CD8-positive, alpha-beta memory T cell (primary cell): Measurements from ENCODE around the gene FECH. TPM values are rescaled to one million over a fixed set of nuclear protein-coding genes. Genes with fewer than 3 reads are reported as not detected.
A peak's percentile ranks its signal among the peaks of the same experiment; 100 is the strongest.
"Not testable (repeated sequence)": the region's sequence is repeated elsewhere in the genome, so short reads cannot be mapped to it uniquely, and the experiment has no call there.

Experiments
- CTCF ChIA-PET: fragments of 350-600 bp; sonication (Branson Sonifier 250); formaldehyde crosslinking; loops from one replicate; lab custom pipeline; 2021; ENCODE audit warnings: antibody characterized with exemption; lab: Charles Lee
- POLR2A ChIA-PET: fragments of 350-600 bp; sonication (Branson Sonifier 250); formaldehyde crosslinking; loops from one replicate; lab custom pipeline; 2021; ENCODE audit warnings: antibody characterized with exemption; lab: Charles Lee
- DNase-seq, 5 donors: peaks; one replicate each; pipeline versions ENCODE4 v3.0.0 to v3.0.0-alpha.2; 2020 to 2022; ENCODE audit warnings: mixed read lengths in 1 of 5
- H3K27ac ChIP-seq: one replicate; pipeline ENCODE4 v1.7.0; 2013; ENCODE audit warnings: low read depth, mild to moderate bottlenecking, low read length, moderate library complexity
- H3K27me3 ChIP-seq: 2 replicates; pipeline ENCODE4 v1.7.0; 2013; ENCODE audit warnings: low read length, mild to moderate bottlenecking; ENCODE audit not compliant: insufficient read depth, poor library complexity, severe bottlenecking
- H3K36me3 ChIP-seq: 2 replicates; pipeline ENCODE4 v1.7.0; 2013; ENCODE audit warnings: mild to moderate bottlenecking, low read length, moderate library complexity; ENCODE audit not compliant: insufficient read depth
- H3K4me1 ChIP-seq: 2 replicates; pipeline ENCODE4 v1.7.0; 2013; ENCODE audit warnings: mild to moderate bottlenecking, low read length, moderate library complexity; ENCODE audit not compliant: insufficient read depth
- H3K4me3 ChIP-seq: 2 replicates; pipeline ENCODE4 v1.7.0; 2013; ENCODE audit warnings: mild to moderate bottlenecking, low read length
- H3K9me3 ChIP-seq: 2 replicates; pipeline ENCODE4 v1.7.0; 2013; ENCODE audit warnings: mild to moderate bottlenecking, low read length
- H3K27ac Mint-ChIP-seq, 8 donors: one replicate each; pipeline ENCODE4 v1.8.0; 2020 to 2021; ENCODE audit warnings: mixed read lengths in 8 of 8, mild to moderate bottlenecking in 6 of 8, inconsistent platforms in 3 of 8, moderate library complexity in 3 of 8
- H3K27me3 Mint-ChIP-seq, 2 donors: one replicate each; pipeline ENCODE4 v1.8.0; 2020 to 2021; ENCODE audit warnings: mixed read lengths in 2 of 2, mild to moderate bottlenecking in 1 of 2, moderate library complexity in 1 of 2
- H3K36me3 Mint-ChIP-seq, 3 donors: one replicate each; pipeline ENCODE4 v1.8.0; 2020 to 2021; ENCODE audit warnings: mixed read lengths in 3 of 3, inconsistent platforms in 1 of 3, mild to moderate bottlenecking in 1 of 3
- H3K4me1 Mint-ChIP-seq, 3 donors: one replicate each; pipeline ENCODE4 v1.8.0; 2020 to 2021; ENCODE audit warnings: mixed read lengths in 3 of 3, inconsistent platforms in 1 of 3, mild to moderate bottlenecking in 1 of 3
- H3K4me3 Mint-ChIP-seq, 7 donors: one replicate each; pipeline ENCODE4 v1.8.0; 2020 to 2021; ENCODE audit warnings: mixed read lengths in 7 of 7, mild to moderate bottlenecking in 6 of 7, moderate library complexity in 4 of 7, inconsistent platforms in 2 of 7
- H3K9me3 Mint-ChIP-seq, 5 donors: one replicate each; pipeline ENCODE4 v1.8.0; 2020 to 2022; ENCODE audit warnings: mixed read lengths in 5 of 5, mild to moderate bottlenecking in 3 of 5, moderate library complexity in 2 of 5, inconsistent platforms in 1 of 5
- polyA plus RNA-seq: library from polyadenylated mRNA; unstranded; fragments of 300-500 nt; fragmentation: Illumina TruSeq; gene quantifications from one replicate; pipeline ENCODE4 v1.2.3, GENCODE V29; 2021
- total RNA-seq, 2 experiments: library from RNA; stranded (reverse); gene quantifications; one replicate each; pipeline ENCODE4 v1.2.3, GENCODE V29; 2021

FECH gene
- total and polyA plus RNA-seq, 3 experiments from 2014 or later = 22.0 to 34.9 (median 31.5) TPM

DNA sequence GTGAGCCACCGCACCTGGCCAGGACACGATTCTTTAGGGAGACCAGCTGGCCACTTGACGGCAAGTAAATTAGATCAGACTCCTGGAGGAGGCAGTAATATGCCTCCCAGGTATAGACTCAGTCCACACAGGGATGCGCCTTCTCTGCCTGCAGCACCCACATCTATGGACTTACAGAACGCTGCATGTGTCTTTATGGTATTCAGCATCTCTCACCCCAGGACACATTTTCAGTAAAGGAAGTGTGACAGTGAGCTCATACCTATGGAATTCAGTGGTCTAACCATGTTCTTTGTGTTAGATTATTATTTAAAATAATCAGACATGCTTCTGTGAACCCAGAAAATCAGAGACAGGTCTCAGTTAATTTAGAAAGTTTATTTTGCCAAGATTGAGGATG lies 41.0 kb upstream of the FECH start:
- POLR2A ChIA-PET = no interaction called here
- no peak overlapping the region for H3K4me3 ChIP-seq
- CTCF ChIA-PET = no interaction called here
- H3K4me1 ChIP-seq = peaks cover 14% of the 10 kb centered on the region
- H3K27ac ChIP-seq = no peak overlapping the region
- Mint-ChIP-seq H3K4me3 (peak overlapping the region in 1 of 7 donors; percentile 81), H3K27ac (peak overlapping the region in 1 of 8 donors; percentile 75), H3K36me3 (peaks cover 0 to 6% (median 0%) of the 10 kb centered on the region in 3 donors), H3K27me3 (peaks cover 0 to 1% of the 10 kb centered on the region in 2 donors), H3K9me3 (no peaks in the 10 kb centered on the region), H3K4me1 (peaks cover 18 to 21% (median 21%) of the 10 kb centered on the region in 3 donors)
- no peaks in the 10 kb centered on the region for H3K36me3 ChIP-seq
- no peaks in the 10 kb centered on the region for H3K9me3 ChIP-seq
- DNase-seq = no peak
- no peaks in the 10 kb centered on the region for H3K27me3 ChIP-seq

DNA sequence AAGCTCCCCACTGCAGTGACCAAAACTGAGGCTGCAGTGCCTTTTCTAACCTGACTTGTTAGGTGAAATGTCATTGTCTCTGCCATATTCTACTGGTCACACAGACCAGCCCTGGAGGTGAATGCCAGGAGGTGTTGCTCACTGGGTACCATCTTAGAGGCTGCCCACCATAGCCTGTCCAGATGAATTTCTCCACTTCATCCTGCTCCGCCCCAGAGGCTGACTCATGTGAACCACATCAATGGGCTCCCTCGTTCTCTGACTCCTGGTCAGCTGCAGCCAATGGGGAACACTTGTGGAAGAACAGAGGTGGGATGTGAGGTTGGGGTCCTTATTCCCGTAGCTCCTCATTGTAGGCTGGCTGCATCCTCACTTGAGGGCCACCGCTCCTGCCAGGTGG lies 38.5 kb upstream of the FECH start:
- H3K4me3 ChIP-seq = no peak overlapping the region
- H3K9me3 Mint-ChIP-seq = no peaks in the 10 kb centered on the region
- H3K36me3 Mint-ChIP-seq = peaks cover 0 to 15% (median 0%) of the 10 kb centered on the region in 3 donors
- no peak overlapping the region for H3K27ac ChIP-seq
- H3K4me1 ChIP-seq = peaks cover 11% of the 10 kb centered on the region
- DNase-seq = no peak
- peak overlapping the region in 2 of 7 donors; percentile 65 to 70 for H3K4me3 Mint-ChIP-seq
- POLR2A ChIA-PET = no interaction called here
- peaks cover 15 to 24% (median 20%) of the 10 kb centered on the region in 3 donors for H3K4me1 Mint-ChIP-seq
- H3K27me3 ChIP-seq = no peaks in the 10 kb centered on the region
- H3K36me3 ChIP-seq = no peaks in the 10 kb centered on the region
- H3K27ac Mint-ChIP-seq = peak overlapping the region in 3 of 8 donors; percentile 26 to 67 (median 39)
- CTCF ChIA-PET = no interaction called here
- peaks cover 0 to 4% of the 10 kb centered on the region in 2 donors for H3K27me3 Mint-ChIP-seq
- H3K9me3 ChIP-seq = no peaks in the 10 kb centered on the region

DNA sequence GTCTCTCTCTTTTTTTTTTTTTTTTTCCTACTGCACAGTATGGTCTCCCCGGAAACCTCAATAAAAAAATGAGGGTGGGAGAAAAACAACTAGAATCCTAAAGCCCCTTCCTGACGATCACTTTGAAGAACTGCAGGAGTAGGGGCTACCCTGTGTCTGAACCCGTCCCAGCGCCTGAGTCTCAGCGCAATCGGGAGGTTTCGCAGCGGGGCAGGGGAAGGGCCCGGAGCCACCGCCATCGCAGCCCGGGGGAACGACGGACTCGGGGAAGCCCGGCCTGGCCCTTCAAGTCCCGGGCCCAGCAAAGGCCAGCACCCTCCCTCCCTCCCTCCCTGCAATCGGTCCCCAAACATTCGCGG lies 34.7 kb upstream of the FECH start:
- H3K36me3 Mint-ChIP-seq = peaks cover 0 to 31% (median 0%) of the 10 kb centered on the region in 3 donors

DNA sequence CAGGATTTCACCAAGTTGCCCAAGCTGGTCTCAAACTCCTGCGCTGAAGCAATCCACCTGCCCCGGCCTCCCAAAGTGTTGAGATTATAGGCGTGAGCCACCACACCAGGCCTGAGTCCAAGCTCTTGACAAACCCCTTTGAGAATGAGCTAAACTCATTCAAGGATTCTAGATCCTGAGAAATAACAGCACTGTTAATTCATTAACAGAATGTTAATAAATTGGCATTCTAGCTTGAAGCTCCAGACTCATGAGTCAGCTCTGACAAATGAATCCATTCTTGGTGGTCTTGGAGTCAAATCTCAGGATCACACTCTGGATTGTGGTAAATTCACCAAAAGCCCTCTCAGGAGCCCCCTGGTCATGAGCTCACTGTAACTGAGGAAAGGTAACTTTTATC lies 33.4 kb upstream of the FECH start:
- no peak for DNase-seq
- ChIA-PET CTCF (interaction anchor here (0.7 kb wide), 1 partner anchor 10 kb away, joined by 4 read pairs; no protein-coding TSS in a partner anchor), POLR2A (no interaction called here)
- H3K9me3 Mint-ChIP-seq = no peaks in the 10 kb centered on the region
- peaks cover 0 to 2% of the 10 kb centered on the region in 2 donors for H3K27me3 Mint-ChIP-seq
- H3K4me3 Mint-ChIP-seq = peak overlapping the region in 6 of 7 donors; percentile 10 to 99 (median 94)
- no peak overlapping the region for H3K4me3 ChIP-seq
- H3K36me3 ChIP-seq = peaks cover 4% of the 10 kb centered on the region
- H3K36me3 Mint-ChIP-seq = peaks cover 0 to 38% (median 3%) of the 10 kb centered on the region in 3 donors
- H3K27me3 ChIP-seq = no peaks in the 10 kb centered on the region
- no peaks in the 10 kb centered on the region for H3K9me3 ChIP-seq
- peaks cover 30 to 50% (median 45%) of the 10 kb centered on the region in 3 donors for H3K4me1 Mint-ChIP-seq
- no peak overlapping the region for H3K27ac ChIP-seq
- H3K27ac Mint-ChIP-seq = peak overlapping the region; percentile 70 to 97 (median 90)
- H3K4me1 ChIP-seq = peaks cover 18% of the 10 kb centered on the region

More for the DNA sequence above, 34.7 kb upstream of the FECH start:
- Mint-ChIP-seq H3K27me3 (peaks cover 0 to 2% of the 10 kb centered on the region in 2 donors), H3K4me1 (peaks cover 27 to 43% (median 38%) of the 10 kb centered on the region in 3 donors), H3K27ac (peak overlapping the region; percentile 90 to 100 (median 98)), H3K9me3 (no peaks in the 10 kb centered on the region), H3K4me3 (peak overlapping the region; percentile 90 to 99 (median 97))
- Histone ChIP-seq H3K4me3 (peak overlapping the region; percentile 86), H3K36me3 (no peaks in the 10 kb centered on the region), H3K4me1 (peaks cover 18% of the 10 kb centered on the region), H3K9me3 (no peaks in the 10 kb centered on the region), H3K27ac (peak overlapping the region; percentile 90), H3K27me3 (no peaks in the 10 kb centered on the region)
- ChIA-PET POLR2A (interaction anchor here (0.9 to 1.4 kb wide), 2 partner anchors 10 to 983 kb away, joined by 3 to 8 read pairs; no protein-coding TSS in a partner anchor), CTCF (interaction anchor here (0.9 to 1.6 kb wide), 3 partner anchors 9 to 15 kb away, joined by 3 to 8 read pairs (median 6); no protein-coding TSS in a partner anchor)
- no peak for DNase-seq

DNA sequence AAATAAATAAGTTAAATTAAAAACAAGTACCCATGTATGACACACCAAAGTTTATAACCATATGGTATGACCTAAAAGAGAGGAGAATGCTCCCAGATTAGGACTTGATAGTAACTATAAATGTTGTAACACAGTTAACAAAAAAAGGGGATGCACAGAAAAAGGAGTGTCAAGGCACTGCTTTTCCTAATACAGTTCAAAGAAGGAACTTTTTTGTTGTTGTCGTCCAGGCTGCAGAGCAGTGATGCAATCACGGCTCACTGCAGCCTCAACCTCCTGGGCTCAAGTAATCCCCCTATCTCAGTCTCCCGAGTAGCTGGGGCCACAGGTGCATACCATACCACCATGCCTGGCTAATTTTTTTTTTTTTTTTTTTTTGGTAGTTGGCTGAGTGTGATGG lies 32.4 kb upstream of the FECH start:
- no peak overlapping the region for H3K27ac ChIP-seq
- POLR2A ChIA-PET = no interaction called here

DNA sequence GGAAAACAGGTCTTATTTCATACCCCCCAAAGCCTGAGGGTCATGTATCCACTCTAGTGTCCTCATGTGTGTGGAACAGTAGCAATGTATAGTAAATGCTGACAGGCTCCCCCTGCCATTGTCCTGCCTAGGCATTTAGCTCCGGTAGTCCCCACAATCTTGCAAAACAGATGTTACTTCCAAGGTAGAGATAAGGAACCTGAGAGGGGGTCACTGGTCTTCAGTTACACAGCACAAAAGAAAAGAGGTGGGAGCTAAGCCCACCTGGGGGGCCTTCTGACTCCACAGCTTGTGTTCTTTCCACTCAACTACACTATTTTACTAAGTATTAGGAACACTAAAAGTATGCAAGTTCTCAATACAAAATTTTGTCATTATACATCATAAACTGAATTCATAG lies 17.4 kb upstream of the FECH start:
- H3K36me3 ChIP-seq = peaks cover 60% of the 10 kb centered on the region
- no peaks in the 10 kb centered on the region for H3K27me3 ChIP-seq
- H3K27ac ChIP-seq = no peak overlapping the region
- CTCF ChIA-PET = interaction anchor here (1.4 kb wide), 1 partner anchor 14 kb away, joined by 3 read pairs; no protein-coding TSS in a partner anchor
- no peaks in the 10 kb centered on the region for H3K4me1 ChIP-seq
- POLR2A ChIA-PET = no interaction called here
- DNase-seq = no peak
- no peaks in the 10 kb centered on the region for H3K4me1 Mint-ChIP-seq
- H3K4me3 ChIP-seq = no peak overlapping the region
- no peaks in the 10 kb centered on the region for H3K27me3 Mint-ChIP-seq
- H3K4me3 Mint-ChIP-seq = no peak overlapping the region
- H3K27ac Mint-ChIP-seq = peak overlapping the region in 1 of 8 donors; percentile 54
- H3K9me3 Mint-ChIP-seq = no peaks in the 10 kb centered on the region
- H3K36me3 Mint-ChIP-seq = peaks cover 3 to 88% (median 24%) of the 10 kb centered on the region in 3 donors
- H3K9me3 ChIP-seq = no peaks in the 10 kb centered on the region

More for the DNA sequence above, 32.4 kb upstream of the FECH start:
- Mint-ChIP-seq H3K27ac (peak overlapping the region in 4 of 8 donors; percentile 8 to 97 (median 52)), H3K27me3 (peaks cover 0 to 2% of the 10 kb centered on the region in 2 donors), H3K4me1 (peaks cover 30 to 51% (median 45%) of the 10 kb centered on the region in 3 donors), H3K9me3 (no peaks in the 10 kb centered on the region), H3K36me3 (peaks cover 0 to 45% (median 3%) of the 10 kb centered on the region in 3 donors), H3K4me3 (peak overlapping the region in 1 of 7 donors; percentile 34)
- peaks cover 18% of the 10 kb centered on the region for H3K4me1 ChIP-seq
- no peaks in the 10 kb centered on the region for H3K9me3 ChIP-seq
- no peak overlapping the region for H3K4me3 ChIP-seq
- no peak for DNase-seq
- peaks cover 7% of the 10 kb centered on the region for H3K36me3 ChIP-seq
- CTCF ChIA-PET = no interaction called here
- H3K27me3 ChIP-seq = no peaks in the 10 kb centered on the region

DNA sequence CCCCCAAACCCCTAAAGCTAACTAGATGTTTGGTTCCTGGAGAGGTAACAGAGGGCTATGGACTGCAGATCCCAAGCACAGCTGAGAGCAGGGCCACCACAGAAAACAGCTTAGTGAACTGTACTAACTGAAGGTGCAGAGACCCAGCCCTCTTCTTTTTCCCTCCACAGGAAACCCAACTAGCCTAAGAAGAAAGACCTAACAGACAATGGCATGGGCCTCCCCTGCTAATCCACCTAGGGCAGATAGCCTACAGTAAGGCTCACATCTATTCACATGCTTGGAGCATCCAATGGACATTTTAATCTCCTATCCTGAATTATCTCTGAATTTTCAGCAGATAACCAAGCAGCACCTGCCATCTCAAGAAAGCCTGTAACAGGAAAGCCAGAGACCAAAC lies 8.8 kb upstream of the FECH start:
- H3K27ac Mint-ChIP-seq = no peak overlapping the region
- no peaks in the 10 kb centered on the region for H3K9me3 Mint-ChIP-seq

DNA sequence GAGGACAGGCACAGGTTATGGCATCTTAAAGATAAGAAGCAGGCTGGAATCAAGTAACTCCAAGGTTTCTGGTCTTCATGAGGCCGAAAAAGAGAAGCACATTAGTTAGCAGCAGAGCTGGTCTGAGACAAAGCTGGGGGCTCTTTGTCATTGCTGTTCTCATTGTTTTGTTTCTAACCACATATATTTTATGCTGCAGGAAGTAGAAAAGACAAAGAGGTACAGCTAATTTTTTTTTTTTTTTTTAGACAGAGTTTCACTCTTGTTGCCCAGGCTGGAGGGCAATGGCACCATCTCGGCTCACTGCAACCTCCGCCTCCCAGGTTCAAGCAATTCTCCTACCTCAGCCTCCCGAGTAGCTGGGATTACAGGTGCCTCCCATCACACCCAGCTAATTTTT lies 6.2 kb upstream of the FECH start:
- H3K27me3 Mint-ChIP-seq, H3K9me3 ChIP-seq, POLR2A ChIA-PET, H3K4me3 Mint-ChIP-seq, H3K27me3 ChIP-seq, H3K27ac Mint-ChIP-seq, H3K4me3 ChIP-seq, H3K9me3 Mint-ChIP-seq, H3K4me1 Mint-ChIP-seq, CTCF ChIA-PET, H3K4me1 ChIP-seq, H3K27ac ChIP-seq, H3K36me3 Mint-ChIP-seq, H3K36me3 ChIP-seq: not testable (repeated sequence)
- peak in 1 of 5 donors; percentile 20 for DNase-seq

More for the DNA sequence above, 8.8 kb upstream of the FECH start:
- ChIA-PET CTCF (no interaction called here), POLR2A (no interaction called here)
- Histone ChIP-seq H3K4me3 (no peak overlapping the region), H3K27me3 (no peaks in the 10 kb centered on the region), H3K9me3 (no peaks in the 10 kb centered on the region), H3K4me1 (no peaks in the 10 kb centered on the region), H3K27ac (no peak overlapping the region), H3K36me3 (no peaks in the 10 kb centered on the region)
- H3K4me3 Mint-ChIP-seq = no peak overlapping the region
- H3K27me3 Mint-ChIP-seq = no peaks in the 10 kb centered on the region
- H3K4me1 Mint-ChIP-seq = peaks cover 0 to 4% (median 0%) of the 10 kb centered on the region in 3 donors
- DNase-seq = no peak
- H3K36me3 Mint-ChIP-seq = peaks cover 4 to 25% (median 7%) of the 10 kb centered on the region in 3 donors
